Hepatocyte (in vitro differentiated cells): ENCODE results near the gene ITPKB.
"Not testable (repeated sequence)": the region's sequence is repeated elsewhere in the genome, so short reads cannot be mapped to it uniquely, and the experiment has no call there.

ENCODE experiments used
- EZH2 ChIP-seq: fragments of 200-600 bp; sonication (generic); IDR thresholded peaks from 2 replicates; pipeline ENCODE4 v1.6.1; 2016; ENCODE audit warnings: antibody characterized with exemption, mild to moderate bottlenecking, borderline replicate concordance
- TF ChIP-seq, protein P1 (sequence below): fragments of 200-600 bp; sonication (generic); IDR thresholded peaks from 2 replicates; pipeline ENCODE4 v1.5.1; 2016; ENCODE audit warnings: antibody characterized with exemption, mild to moderate bottlenecking; ENCODE audit not compliant: poor library complexity

DNA sequence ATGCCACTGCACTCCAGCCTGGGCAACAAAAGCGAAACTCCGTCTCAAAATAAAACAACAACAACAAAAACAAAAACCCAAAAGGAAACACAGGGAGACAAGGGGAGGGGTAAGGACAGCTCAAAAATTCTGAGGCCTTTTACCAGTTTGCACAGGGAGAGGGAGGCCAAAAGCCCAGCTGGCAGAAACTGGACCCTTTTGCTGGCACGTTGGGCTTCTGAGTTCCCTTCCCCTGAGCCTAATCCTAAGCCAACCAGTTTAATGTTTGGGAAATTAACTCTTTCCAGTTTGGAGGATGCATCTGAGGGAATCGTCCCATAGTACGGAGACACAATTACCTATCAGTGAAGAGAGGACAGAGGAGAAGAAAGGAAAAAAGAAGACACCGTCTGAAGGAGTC is 127.1 kb downstream of the ITPKB start:
- TF ChIP-seq, protein P1, sequence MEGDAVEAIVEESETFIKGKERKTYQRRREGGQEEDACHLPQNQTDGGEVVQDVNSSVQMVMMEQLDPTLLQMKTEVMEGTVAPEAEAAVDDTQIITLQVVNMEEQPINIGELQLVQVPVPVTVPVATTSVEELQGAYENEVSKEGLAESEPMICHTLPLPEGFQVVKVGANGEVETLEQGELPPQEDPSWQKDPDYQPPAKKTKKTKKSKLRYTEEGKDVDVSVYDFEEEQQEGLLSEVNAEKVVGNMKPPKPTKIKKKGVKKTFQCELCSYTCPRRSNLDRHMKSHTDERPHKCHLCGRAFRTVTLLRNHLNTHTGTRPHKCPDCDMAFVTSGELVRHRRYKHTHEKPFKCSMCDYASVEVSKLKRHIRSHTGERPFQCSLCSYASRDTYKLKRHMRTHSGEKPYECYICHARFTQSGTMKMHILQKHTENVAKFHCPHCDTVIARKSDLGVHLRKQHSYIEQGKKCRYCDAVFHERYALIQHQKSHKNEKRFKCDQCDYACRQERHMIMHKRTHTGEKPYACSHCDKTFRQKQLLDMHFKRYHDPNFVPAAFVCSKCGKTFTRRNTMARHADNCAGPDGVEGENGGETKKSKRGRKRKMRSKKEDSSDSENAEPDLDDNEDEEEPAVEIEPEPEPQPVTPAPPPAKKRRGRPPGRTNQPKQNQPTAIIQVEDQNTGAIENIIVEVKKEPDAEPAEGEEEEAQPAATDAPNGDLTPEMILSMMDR, result not testable (repeated sequence)
- TF ChIP-seq EZH2, result not testable (repeated sequence)
